ENCODE measurements around the gene KLHL6.
A peak's percentile ranks its signal among the peaks of the same experiment; 100 is the strongest.

KLHL6 gene

DNA sequence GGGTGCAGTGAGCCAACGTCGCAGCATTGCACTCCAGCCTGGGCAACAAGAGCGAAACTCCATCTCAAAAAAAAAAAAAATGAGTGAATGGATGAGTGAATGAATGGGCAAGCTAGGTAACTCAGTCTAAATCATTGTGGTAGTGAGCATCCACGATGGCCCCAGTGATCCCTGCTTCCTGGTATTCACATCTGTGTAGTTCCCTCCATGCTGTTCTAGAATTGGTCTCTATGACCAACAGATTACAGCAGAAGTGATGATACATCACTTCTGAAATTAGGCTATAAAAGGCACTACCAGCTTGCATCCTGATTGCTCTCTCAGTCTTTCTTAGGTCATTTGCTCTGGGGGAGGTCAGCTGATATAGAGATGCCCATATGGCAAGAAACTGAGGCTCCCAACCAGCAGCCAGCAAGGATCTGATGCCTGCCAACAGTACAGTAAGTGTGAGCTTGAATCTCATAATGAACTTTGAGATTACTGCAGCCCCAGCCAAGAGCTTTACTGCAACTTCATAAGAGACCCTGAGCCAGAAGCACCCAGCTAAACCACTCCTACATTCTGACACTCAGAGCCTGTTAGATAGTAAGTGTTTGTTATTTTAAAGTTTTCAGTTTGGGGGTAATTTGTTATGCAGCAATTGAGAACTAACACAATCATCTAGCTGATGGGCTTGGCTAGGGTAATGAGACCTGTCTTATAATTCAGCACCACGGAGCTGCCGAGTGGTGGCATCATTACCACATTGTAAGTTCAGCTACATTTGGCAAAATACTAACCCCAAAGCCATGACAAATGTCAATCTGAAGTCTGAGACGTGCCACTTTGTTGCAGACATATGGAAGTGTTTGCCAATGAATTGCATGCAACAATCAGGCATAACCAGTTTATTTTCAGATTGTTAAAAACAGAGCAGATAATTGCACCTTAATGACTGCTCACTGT is 53.0 kb downstream of the KLHL6 start:
- DNase-seq = no peak

GRCh38 chr3:183500981-183501704 is 54.4 kb downstream of the KLHL6 start:
- DNase-seq = no peak

DNA sequence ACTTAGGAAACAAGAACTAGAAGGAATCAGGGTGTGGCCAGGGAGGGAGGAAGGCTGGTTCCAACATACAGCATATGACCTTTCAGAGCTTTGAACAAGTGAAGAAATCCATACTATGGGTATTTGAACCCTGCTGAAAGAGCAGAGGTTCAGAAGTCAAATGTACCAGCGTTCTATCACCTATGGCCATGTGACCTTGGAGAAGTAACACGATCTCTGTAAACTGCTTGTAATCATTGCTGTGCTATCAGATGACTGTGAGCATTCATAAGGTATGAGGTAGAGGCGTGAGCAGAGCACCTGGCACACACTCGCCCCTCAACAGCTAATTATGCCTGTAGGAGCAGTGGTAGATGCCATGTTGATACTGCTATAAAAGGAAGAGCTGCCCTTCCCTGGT is 55.2 kb downstream of the KLHL6 start:
- DNase-seq = no peak

DNA sequence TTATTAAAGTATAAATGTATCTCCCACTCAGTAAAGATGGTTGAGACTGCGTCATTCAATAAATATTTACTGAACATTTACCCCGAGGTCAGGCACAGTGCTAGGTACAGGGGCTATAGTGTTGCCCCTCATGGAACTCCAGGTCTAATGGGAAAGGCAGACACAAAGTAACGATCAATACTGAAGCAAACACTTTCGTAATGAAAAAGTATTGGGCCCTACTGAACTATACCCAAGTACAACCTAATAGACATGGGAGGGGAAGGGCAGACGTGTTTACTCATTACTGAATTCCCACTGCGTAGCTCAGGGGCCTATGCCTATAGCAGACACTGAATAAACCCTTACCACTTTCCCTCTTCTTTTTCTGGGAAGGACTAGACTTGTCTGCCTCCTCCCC is 56.9 kb downstream of the KLHL6 start:
- no peak for DNase-seq

DNA sequence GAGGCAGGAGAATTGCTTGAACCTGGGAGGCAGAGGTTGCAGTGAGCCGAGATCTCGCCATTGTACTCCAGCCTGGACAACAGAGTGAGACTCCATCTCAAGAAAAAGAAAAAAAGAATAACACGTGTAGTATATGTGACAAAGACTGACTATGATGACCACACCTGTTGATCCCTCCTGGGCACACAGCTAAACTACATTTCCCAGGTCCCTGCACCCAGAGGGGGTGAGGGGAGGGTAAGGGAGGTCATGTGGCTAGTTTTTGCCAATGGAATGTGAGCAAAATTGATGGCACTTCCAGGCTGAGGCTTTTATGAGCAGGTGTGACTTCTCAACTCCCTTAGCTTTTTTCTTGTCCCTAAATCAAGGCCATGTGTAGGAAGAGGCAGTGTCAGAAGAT is 58.2 kb downstream of the KLHL6 start:
- DNase-seq = no peak

DNA sequence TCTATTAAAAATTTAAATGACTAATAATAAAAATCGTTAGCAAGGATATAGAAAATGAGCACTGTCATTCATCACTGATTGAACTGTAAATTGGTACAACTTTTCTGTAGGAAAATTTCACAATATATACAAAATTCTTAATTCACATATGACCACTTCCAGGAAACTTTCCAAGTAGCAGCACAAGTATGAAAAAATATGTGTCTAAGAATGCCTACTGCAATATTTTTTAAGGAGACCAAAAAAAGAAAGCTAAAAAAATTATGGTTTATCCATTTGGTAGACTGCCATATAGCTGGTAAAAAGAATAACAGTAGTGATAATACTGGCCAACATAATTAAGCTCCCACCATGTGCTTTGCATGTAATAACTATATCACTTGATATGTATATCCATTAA is 59.2 kb downstream of the KLHL6 start:
- no peak for DNase-seq

- DNase-seq = no peak
Observed at GRCh38 chr3:183494341-183494740, 61.2 kb downstream of the KLHL6 start.

DNA sequence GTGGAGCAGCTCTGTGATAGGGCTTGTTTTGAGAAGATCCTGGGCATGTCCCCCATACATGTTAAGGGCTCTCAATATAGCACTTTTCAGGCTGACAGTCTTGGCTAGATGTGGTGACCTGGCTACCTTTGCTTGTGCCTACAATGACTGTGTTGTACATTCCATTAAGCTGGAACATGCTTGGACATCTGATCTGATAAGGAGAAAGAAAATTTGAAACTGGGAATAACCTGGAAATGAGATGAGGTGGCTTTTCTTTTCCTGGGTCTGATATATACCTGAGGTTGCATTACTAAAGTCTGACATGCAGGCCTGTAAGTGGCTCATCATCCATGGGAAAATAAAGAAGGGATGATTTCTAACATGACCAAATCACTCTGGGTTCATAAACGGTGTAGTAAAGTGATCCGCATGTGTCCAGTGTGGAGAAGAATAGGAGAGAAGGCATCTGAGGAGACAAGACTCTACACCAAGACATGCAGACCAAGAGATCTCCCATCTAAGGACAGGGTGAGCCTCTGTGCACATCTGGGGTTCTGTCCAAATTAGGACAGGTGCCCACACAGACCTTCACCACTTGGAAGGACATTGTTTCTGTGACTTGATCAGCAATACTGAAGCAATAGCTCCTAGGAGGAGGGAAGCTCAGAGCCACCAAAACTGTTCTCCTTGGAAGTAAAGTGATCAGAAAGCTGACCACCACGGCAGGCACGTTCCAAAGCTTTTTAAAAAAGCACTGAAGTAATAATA is 62.0 kb downstream of the KLHL6 start:
- DNase-seq = no peak

DNA sequence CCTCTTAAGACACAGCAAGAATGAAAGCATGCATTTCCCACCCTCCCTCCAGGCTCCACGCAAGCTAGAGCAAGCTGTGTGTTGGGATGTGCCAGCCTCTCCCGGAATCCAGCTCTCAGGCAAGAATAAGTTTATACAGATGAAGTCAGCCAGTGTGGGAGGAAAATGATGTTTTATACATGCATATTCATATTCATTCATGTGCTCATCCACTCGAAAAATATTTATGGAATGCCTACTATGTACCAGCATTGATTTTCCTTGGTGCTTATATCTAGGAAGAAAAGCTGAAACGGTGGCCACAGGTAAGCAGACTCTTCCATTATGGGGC is 62.7 kb downstream of the KLHL6 start:
- no peak for DNase-seq

- DNase-seq = no peak
Observed at GRCh38 chr3:183491923-183492848, 63.3 kb downstream of the KLHL6 start.

DNA sequence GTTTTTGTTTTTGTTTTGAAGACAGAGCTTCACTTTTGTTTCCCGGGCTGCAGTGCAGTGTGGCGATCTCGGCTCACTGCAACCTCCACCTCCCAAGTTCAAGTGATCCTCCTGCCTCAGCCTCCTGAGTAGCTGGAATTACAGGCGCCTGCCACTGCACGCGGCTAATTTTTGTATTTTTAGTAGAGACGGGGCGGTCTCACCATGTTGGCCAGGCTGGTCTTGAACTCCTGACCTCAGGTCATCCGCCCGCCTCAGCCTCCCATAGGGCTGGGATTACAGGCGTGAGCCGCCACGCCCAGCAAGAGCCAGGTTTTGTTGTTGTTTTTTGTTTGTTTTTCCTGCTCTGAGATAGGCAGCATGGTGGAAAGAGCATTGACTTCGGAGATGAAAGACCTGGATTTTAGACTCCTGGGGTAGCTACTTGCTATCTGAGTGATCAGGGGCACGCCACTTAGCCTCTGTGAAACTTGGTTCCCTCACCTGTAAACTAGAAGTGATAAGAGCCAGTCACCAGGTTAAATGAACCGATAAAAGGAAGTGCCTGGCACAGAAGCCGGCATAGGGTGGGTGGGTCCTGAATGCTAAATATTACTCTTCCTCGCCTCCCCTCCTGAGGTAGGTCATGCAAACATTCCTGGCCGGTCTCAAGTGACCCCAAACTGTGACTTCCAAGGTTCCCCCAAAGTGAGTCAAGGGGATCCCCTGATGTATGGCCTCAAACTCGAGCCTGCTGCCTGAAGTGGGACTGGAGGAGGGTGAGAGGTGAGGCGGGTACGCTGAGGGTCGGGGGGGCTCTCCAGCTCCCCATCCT is 64.2 kb downstream of the KLHL6 start:
- no peak for DNase-seq

DNA sequence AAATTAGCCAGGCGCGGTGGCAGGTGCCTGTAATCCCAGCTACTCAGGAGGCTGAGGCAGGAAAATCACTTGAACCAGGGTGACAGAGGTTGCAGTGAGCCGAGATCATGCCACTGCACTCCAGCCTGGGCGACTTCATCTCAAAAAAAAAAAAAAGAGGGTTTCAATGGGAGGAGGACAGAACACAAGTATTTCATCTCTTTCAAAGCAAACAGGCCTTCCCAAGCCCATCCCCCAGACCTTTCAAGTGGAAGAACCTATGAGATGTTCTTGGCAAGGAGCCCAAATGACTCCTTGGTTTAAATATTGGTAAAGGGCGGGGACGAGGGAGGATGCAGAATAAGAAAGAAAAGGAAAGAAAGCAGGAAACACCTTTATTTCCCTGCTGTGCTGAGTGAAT is 64.9 kb downstream of the KLHL6 start:
- no peak for DNase-seq

DNA sequence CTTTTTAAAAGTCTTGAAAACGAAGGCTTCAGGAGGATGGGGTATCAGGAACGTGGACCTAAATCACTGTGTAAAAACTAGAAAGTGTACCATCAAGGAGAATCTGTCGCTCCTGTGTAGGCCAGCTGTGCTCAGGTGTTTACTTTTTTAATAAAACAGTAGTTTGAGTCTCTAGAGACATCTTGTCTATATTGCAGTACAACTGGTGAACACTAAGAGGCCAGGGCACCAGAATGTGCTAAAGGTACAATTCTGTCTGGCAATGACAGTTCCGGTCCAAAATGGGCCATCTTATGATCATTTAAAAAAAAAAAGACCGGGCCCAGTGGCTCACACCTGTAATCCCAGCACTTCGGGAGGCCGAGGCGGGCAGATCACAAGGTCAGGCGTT is 65.3 kb downstream of the KLHL6 start:
- no peak for DNase-seq

DNA sequence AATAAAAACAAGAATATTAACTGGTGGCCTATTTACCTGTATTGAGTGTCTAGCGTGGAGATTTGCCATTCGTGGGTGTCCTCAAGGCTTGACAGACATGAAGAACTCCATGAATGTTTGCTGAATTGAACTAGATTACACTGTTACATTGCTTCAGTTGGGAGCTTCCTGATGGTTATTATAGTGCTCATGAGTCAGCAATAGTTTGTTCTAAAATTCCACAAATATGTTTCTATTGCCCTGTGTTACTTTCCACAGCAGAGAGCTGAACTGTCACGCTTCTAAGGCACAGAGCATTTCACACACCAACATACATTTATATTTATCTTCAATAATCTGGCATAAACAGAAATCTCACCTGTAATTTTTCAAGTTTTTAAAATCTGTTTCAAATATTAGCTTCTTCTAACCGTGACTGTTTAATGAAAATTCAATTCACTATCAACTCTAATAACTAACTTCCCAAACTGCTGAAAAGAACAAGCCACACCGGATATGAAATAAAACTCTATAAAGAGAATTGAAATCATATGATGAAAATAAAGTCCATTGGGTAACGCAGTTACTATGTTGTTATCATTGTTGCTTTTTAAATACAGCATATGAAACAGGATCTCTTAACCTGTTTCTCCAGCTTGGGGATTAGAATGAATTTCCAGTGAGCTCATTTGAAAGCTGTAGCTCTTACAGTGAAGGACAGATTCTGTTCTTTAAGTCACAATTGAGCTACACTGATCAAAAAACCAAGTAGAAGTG is 65.9 kb downstream of the KLHL6 start:
- DNase-seq = peak; percentile 46

DNA sequence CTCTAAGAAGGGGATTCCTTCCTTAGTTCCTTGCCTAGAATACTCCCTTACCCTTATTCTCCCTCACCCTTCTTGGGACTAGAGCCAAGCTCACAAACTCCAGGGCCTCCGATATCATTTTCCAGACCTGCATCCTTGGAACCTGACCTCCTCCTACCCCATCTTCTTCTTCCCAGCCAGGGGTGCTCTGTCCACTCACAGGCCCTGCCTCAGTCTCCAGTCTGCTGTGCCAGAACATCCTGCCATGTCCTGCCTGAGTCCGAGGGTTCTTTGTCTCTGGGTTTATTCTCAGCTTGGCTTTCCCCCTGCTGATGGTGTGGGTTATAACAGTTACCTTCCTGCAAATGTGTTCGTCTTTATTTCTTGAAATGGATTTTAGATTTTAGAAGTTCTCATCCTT is 67.2 kb downstream of the KLHL6 start:
- DNase-seq = no peak

DNA sequence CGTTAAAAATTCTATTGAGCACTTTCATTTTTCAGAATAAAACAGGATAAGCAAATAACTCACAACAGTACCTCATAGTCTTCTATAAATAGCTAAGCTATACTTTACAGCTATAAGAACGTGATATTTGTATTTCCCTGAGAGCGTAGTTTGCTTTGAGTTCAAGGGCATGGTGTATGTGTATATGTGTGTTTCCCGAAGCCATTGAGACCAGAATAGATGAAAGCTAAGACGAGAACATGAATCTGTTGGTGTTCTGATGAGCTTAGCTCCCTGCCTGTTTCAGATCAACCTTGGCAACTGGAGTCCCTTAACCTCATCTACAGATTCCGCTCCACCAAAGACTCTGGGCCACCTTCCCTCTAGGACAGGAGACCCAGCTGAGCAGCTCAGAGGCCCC is 67.6 kb downstream of the KLHL6 start:
- no peak for DNase-seq

GRCh38 chr3:183487016-183487415 is 68.5 kb downstream of the KLHL6 start:
- no peak for DNase-seq

- DNase-seq = no peak
Observed at GRCh38 chr3:183486472-183486871, 69.0 kb downstream of the KLHL6 start.

DNA sequence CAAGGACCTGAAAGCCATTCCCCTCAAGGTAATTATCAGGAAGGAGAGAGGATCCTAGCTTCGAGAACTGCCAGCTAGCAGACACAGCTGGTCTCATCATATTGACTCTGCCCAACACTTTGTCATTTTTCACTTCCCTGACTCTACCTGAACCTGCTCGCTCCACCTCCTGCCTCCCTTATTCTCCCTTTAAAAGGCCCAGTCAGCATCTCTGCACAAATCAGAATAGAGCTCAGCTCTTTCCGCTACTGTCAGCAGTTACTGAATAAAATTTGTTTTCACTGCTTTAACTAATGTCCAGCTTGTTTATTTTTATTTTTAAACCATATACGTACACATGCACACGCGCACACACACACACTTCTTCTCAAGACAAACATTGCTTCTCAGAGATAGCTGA is 69.9 kb downstream of the KLHL6 start:
- no peak for DNase-seq

DNA sequence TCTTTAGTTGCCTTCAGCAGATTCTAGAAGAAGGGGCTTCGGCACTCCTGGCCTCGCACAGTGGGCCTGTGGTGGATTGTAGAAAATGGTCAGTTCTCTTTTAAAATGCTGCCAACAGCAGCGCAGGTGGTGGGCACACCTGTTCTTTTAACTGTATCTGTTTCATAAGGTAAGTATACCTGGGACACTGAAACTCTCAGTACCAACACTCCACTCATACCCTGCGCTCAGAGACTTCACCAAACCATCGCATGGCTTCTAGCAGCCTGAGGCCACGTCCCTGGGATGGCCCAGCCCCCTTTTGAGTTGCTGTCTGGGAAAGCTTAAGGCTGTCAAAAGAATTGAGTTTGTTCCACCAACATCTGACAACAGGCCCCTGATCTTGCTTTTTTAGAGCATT is 70.4 kb downstream of the KLHL6 start:
- no peak for DNase-seq

Data from inflammatory macrophage treated with lipopolysaccharide for 4 hours (primary cell).